Measurements from ENCODE around the gene ZNF423.

GRCh38 chr16:49489686-49490320, 366.1 kb downstream of the ZNF423 start:
- TF ChIP-seq CTCF (IDR thresholded peaks at IDR 0.05; ENCODE audit: insufficient read depth, low read depth, low read length), result no peak
- TF ChIP-seq EZH2 (IDR thresholded peaks at IDR 0.05; ENCODE audit: insufficient read depth, low read length), result no peak

All from astrocyte (in vitro differentiated cells and primary cell).